Suprapubic skin (tissue), 4 donors: ENCODE measurements around the gene STAG3.

Experiments used
- POLR2A ChIP-seq, 2 donors: fragments of 450-650 bp; IDR thresholded peaks; one replicate each; pipeline ENCODE4 v1.6.1; 2017; ENCODE audit warnings: antibody characterized with exemption in 2 of 2, mild to moderate bottlenecking in 2 of 2, moderate library complexity in 2 of 2
- POLR2AphosphoS5 ChIP-seq, 3 donors: sonication (generic); formaldehyde crosslinking; IDR thresholded peaks; one replicate each; pipeline ENCODE4 v1.6.1; 2017; ENCODE audit warnings: antibody characterized with exemption in 3 of 3
- TF ChIP-seq, protein P1 (sequence below), 2 donors: fragments of 200-600 bp in 1 of 2; fragments of 450-650 bp in 1 of 2; sonication (generic) in 1 of 2; IDR thresholded peaks; one replicate each; pipeline ENCODE4 v1.5.1; 2016 to 2019; ENCODE audit warnings: antibody characterized with exemption in 2 of 2, mild to moderate bottlenecking in 1 of 2, moderate library complexity in 1 of 2

DNA sequence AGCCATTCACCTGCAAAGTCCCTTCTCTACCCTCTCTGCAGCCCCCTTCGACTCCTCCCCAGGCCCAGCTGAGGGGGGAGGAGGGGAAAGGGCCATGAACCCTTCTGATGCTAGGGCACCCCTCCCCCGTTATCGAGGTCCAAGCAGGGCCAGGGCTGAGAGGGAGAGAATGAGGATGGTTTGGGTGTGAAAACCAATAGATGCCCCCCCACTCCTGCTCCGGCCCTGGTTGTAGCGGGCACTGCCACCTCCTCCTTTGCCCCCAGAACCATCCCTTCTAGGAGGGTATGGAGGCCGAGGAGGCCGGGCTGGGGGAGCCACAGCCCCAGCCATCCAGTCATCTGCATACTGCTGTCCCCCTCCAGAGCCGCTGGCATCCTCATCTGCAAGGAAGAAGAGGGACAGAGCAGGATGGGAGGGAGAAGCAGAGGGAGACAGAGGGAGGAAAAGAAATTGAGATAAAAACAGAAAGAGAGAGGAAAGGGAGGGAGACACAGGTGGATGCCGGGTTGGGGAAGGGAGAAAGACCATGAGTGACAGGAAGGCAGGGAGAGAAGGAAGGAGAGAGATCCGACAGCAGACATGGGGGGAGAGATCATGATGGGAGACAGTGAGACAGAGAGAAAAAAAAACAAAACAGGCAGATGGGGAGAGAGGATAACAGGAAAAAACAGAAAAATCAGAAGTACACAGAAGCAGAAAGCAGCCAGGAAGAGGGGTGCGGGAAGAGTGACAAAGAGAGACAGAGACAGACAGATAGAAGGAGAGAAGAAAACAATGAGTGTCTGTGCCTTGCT is 7.4 kb upstream of the STAG3 start:
- TF ChIP-seq POLR2AphosphoS5 (IDR thresholded peaks at IDR 0.05) (no peak), POLR2A (IDR thresholded peaks at IDR 0.05) (no peak)
- TF ChIP-seq, protein P1, sequence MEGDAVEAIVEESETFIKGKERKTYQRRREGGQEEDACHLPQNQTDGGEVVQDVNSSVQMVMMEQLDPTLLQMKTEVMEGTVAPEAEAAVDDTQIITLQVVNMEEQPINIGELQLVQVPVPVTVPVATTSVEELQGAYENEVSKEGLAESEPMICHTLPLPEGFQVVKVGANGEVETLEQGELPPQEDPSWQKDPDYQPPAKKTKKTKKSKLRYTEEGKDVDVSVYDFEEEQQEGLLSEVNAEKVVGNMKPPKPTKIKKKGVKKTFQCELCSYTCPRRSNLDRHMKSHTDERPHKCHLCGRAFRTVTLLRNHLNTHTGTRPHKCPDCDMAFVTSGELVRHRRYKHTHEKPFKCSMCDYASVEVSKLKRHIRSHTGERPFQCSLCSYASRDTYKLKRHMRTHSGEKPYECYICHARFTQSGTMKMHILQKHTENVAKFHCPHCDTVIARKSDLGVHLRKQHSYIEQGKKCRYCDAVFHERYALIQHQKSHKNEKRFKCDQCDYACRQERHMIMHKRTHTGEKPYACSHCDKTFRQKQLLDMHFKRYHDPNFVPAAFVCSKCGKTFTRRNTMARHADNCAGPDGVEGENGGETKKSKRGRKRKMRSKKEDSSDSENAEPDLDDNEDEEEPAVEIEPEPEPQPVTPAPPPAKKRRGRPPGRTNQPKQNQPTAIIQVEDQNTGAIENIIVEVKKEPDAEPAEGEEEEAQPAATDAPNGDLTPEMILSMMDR (IDR thresholded peaks at IDR 0.05) = no peak
